Measurements from ENCODE around the gene ABCA2. TPM values are rescaled to one million over a fixed set of nuclear protein-coding genes. Genes with fewer than 3 reads are reported as not detected.

The ABCA2 gene
- total RNA-seq, 1 experiment from 2014 or later: 19.2 TPM

DNA sequence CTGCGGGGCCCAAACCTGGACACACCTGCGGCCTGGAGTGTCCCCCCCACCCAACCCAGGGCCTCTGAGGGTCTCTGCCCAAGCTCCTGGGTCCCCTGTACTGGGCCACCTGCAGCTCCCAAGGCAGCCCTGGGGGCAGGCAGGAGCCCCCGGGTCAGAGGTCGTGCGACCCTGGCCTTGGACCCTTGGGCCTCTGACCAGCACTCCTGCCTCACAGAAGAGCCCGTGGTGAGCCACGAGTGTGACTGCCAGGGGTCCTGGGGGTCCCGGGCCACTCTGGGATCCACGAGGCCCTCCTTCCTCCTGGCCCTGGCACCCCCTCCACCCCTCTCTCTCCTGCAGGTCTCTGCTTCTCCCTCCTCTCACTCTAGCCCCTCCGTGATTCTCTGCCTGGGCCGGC lies 55.7 kb downstream of the ABCA2 start:
- ChIA-PET CTCF (interaction anchor here (2.1 to 3.1 kb wide), 2 partner anchors 24 to 57 kb away, joined by 6 to 17 read pairs; no protein-coding TSS in a partner anchor), POLR2A (no interaction called here)
- Mint-ChIP-seq H3K27ac (no peak overlapping the region), H3K36me3 (no peaks in the 10 kb centered on the region), H3K4me1 (peaks cover under 1% of the 10 kb centered on the region; the same call in 1 of the 2 replicates), H3K4me3 (no peak overlapping the region), H3K9me3 (no peaks in the 10 kb centered on the region), H3K27me3 (ENCODE audit: low read depth) (peaks cover under 1% of the 10 kb centered on the region; the same call in 1 of the 2 replicates)
- DNase-seq (ENCODE audit: low spot score): no peak
- TF ChIP-seq, protein P1, sequence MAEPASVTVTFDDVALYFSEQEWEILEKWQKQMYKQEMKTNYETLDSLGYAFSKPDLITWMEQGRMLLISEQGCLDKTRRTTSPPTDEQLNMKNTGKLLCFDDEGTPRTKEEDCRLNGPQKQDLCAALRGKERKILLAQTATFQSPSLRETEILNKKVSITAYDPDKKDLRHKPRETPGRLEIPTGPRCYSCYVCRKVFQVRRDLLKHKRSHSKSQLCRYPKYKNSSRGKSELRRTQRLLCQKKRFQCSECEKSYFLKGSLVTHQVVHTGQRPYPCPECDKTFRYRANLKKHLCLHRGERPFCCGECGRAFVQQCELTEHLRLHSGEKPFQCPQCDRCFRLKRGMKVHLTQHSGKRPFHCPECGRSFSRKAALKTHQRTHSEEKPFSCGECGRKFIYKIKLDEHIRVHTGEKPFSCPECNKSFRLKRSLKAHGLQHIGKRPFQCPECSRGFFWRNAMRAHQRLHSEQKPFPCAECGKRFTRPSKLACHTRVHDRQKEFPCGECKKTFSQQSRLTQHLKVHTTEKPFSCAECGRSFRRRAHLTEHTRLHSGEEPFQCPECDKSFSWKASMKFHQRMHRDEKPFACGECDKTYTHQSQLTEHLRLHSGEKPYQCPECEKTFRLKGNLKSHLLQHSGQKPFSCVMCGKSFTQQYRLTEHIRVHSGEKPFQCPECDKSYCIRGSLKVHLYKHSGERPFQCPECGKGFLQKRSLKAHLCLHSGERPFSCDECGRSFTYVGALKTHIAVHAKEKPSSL (CRISPR knock-in tag; conservative IDR thresholded peaks at IDR 0.05): no peak
- TF ChIP-seq RELA (CRISPR knock-in tag; IDR thresholded peaks at IDR 0.05; ENCODE audit: borderline replicate concordance) (no peak), ELF4 (CRISPR knock-in tag; IDR thresholded peaks at IDR 0.05; ENCODE audit: low read depth) (no peak), ZNF121 (CRISPR knock-in tag; IDR thresholded peaks at IDR 0.05) (no peak), HMGA2 (CRISPR knock-in tag; IDR thresholded peaks at IDR 0.05) (no peak), NR1H2 (CRISPR knock-in tag; IDR thresholded peaks at IDR 0.05) (no peak), ZMAT4 (CRISPR knock-in tag; IDR thresholded peaks at IDR 0.05) (no peak), ZNF396 (CRISPR knock-in tag; IDR thresholded peaks at IDR 0.05; ENCODE audit: borderline replicate concordance) (no peak), ERG (CRISPR knock-in tag; IDR thresholded peaks at IDR 0.05) (no peak), FOXJ3 (CRISPR knock-in tag; IDR thresholded peaks at IDR 0.05; ENCODE audit: borderline replicate concordance) (no peak)
- TF ChIP-seq, protein P2, sequence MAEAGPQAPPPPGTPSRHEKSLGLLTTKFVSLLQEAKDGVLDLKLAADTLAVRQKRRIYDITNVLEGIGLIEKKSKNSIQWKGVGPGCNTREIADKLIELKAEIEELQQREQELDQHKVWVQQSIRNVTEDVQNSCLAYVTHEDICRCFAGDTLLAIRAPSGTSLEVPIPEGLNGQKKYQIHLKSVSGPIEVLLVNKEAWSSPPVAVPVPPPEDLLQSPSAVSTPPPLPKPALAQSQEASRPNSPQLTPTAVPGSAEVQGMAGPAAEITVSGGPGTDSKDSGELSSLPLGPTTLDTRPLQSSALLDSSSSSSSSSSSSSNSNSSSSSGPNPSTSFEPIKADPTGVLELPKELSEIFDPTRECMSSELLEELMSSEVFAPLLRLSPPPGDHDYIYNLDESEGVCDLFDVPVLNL (CRISPR knock-in tag; IDR thresholded peaks at IDR 0.05; ENCODE audit: borderline replicate concordance, low read depth): no peak
- TF ChIP-seq, protein P3, sequence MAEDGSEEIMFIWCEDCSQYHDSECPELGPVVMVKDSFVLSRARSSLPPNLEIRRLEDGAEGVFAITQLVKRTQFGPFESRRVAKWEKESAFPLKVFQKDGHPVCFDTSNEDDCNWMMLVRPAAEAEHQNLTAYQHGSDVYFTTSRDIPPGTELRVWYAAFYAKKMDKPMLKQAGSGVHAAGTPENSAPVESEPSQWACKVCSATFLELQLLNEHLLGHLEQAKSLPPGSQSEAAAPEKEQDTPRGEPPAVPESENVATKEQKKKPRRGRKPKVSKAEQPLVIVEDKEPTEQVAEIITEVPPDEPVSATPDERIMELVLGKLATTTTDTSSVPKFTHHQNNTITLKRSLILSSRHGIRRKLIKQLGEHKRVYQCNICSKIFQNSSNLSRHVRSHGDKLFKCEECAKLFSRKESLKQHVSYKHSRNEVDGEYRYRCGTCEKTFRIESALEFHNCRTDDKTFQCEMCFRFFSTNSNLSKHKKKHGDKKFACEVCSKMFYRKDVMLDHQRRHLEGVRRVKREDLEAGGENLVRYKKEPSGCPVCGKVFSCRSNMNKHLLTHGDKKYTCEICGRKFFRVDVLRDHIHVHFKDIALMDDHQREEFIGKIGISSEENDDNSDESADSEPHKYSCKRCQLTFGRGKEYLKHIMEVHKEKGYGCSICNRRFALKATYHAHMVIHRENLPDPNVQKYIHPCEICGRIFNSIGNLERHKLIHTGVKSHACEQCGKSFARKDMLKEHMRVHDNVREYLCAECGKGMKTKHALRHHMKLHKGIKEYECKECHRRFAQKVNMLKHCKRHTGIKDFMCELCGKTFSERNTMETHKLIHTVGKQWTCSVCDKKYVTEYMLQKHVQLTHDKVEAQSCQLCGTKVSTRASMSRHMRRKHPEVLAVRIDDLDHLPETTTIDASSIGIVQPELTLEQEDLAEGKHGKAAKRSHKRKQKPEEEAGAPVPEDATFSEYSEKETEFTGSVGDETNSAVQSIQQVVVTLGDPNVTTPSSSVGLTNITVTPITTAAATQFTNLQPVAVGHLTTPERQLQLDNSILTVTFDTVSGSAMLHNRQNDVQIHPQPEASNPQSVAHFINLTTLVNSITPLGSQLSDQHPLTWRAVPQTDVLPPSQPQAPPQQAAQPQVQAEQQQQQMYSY (CRISPR knock-in tag; IDR thresholded peaks at IDR 0.05): no peak
- ATAC-seq: no peak

DNA sequence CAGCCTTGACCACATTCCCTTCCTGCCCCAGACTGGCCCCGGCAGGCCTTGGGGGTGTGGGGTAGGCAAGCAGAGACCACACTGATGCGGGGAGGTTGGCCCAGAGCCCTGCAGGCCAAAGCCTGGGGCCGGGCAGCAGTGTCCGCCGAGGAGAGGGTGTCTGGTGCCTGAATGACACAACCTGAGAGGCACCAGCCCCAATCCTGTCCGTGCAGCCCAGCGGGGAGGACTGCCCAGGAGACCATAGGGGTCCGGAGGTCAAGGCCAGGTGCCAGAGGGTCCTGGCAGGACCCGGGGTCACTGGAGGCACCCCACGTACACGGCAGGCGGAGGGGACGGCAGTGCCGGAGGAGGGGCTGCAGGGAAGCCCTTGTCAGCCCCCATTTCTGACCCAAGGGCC lies 56.3 kb downstream of the ABCA2 start:
- Mint-ChIP-seq H3K4me3 (no peak overlapping the region), H3K9me3 (no peaks in the 10 kb centered on the region), H3K36me3 (no peaks in the 10 kb centered on the region), H3K27ac (no peak overlapping the region), H3K4me1 (no peaks in the 10 kb centered on the region), H3K27me3 (ENCODE audit: low read depth) (no peaks in the 10 kb centered on the region)
- ATAC-seq: no peak
- DNase-seq (ENCODE audit: low spot score): no peak
- ChIA-PET CTCF (interaction anchor here (0.5 to 4.5 kb wide), 4 partner anchors 24 to 63 kb away, joined by 3 to 19 read pairs (median 12); no protein-coding TSS in a partner anchor), POLR2A (no interaction called here)
- TF ChIP-seq TEAD4 (CRISPR knock-in tag; IDR thresholded peaks at IDR 0.05): no peak
- TF ChIP-seq ELF4 (CRISPR knock-in tag; IDR thresholded peaks at IDR 0.05; ENCODE audit: low read depth): no peak
- TF ChIP-seq ESRRA (CRISPR knock-in tag; IDR thresholded peaks at IDR 0.05; ENCODE audit: borderline replicate concordance): no peak
- TF ChIP-seq, protein P2 (CRISPR knock-in tag; IDR thresholded peaks at IDR 0.05; ENCODE audit: borderline replicate concordance, low read depth): no peak
- TF ChIP-seq IRF2 (CRISPR knock-in tag; IDR thresholded peaks at IDR 0.05; ENCODE audit: borderline replicate concordance, low read depth): no peak
